ENCODE measurements around the gene TSPAN15.

TSPAN15 gene

DNA sequence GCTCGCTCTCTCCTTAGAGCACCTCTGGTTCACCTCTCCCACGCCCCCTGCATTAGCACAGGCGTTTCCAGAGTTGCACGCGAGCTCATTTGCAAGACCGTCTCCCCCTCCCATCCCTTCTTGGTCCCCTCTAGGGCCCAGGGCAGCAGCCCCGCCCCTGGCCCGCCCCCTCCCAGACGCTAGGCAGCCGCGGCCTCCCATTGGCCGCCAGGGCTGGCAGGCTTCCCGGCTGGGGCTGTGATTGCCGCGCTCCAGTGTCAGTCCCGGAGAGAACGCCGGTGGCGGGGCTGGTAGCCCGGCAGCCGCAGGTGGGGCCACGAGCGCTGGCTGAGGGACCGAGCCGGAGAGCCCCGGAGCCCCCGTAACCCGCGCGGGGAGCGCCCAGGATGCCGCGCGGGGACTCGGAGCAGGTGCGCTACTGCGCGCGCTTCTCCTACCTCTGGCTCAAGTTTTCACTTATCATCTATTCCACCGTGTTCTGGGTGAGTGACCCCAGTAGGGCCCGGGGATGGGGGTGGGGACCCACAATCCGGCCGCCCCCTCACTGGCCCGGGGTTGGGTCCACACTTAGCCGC lies at the start of gene TSPAN15:
Gene TSPAN15, plus strand, starts transcription at position 257 of the 575 bp plus-strand sequence. Its CDS starts 130 bp downstream, at position 387.
- DNase-seq (ENCODE audit: low read depth in 2 of 2, low spot score in 1 of 2) = peak; percentile 28 to 49

DNA sequence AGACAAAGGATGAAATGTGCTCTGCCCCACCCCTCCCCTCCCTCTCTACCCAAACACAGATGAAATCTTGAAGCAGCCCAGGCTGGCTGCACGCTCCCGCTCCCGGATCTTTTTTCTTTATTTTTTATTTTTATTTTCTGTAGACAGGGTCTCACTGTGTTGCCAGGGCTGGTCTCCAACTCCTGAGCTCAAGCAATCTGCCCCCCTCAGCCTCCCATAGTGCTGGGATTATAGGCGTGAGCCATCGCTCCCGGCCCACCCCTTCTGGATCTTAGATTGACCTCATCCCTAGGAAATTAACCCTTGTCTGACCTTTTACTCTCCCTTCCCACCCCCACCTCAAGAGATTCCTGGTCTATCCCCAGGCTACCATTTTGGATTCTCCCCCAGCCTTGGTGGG lies 48.9 kb upstream of the TSPAN15 start:
- no peak for DNase-seq (ENCODE audit: low read depth in 2 of 2, low spot score in 1 of 2)

DNA sequence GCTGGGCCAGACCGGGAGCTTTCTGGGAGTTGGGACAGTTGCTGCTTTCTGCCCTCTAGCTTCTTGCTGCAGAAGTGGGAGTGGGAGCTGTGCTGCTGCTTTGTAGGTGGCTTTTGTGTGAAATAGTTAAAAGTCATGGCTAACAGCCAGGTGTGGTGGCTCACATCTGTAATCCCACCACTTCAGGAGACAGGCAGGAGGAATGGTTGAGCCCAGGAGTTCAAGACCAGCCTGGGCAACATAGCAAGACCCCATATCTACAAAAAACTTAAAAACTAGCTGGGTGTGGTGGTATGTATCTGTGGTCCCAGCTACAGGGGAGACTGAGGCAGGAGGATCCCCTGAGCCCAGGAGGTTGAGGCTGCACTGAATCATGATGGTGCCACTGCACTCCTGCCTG lies 48.2 kb upstream of the TSPAN15 start:
- no peak for DNase-seq (ENCODE audit: low read depth in 2 of 2, low spot score in 1 of 2)

DNA sequence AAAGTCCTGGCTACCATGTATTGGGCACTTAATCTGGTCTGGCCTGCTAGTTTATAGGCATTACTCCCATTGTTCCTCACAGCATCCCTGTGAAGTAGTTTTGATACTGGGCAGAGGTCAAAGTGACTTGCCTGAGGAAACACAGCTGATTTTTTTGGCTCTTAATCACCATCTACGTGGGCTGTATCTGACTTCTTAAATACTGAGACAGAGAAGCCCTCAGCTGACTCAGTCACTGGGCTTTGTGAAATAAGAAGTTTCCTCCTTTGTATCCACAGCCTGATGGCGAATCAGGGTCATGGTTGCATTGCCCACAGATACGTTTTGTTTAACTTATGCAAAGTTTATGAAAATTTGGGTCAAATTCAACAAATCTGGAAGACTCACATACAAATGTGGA lies 47.7 kb upstream of the TSPAN15 start:
- DNase-seq (ENCODE audit: low read depth in 2 of 2, low spot score in 1 of 2) = no peak

DNA sequence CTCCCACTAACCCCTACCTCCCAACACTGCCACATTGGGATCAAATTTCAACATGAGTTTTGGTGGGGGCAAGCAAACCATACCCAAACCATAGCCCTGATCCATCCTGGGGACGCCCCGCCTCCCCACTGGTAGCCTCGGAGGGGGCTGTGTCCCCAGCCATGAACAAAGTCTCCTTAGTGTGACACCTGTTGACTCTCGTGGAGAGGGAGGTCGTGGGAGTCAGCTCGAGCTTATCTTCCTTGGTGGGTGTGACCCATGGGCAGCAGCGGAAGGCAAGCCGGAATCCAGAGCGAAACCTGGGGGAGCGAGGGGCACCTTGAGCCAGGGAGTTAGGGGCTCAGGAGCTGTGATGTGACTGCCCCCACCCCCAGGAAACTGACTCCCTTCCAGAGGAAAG lies 46.5 kb upstream of the TSPAN15 start:
- DNase-seq (ENCODE audit: low read depth in 2 of 2, low spot score in 1 of 2) = no peak

DNA sequence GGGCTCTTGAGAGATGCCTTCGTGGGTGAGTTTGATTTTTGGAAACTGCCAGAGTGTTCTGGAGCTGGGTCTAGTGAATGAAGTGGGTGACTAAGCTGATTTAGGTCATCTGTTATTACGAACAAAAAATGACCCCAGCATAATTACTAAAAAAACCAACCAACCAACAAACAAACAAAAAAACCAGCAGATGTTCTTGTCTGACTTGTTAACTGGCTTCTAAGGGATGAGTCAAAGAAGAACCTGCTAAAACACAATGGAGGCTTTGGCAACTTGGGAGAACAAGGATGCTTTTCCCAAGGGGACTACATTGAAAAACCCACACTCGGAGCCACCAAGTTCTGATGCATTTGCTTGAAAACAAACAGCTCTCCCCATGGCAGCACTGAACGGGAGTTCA lies 46.0 kb upstream of the TSPAN15 start:
- DNase-seq (ENCODE audit: low read depth in 2 of 2, low spot score in 1 of 2) = no peak

DNA sequence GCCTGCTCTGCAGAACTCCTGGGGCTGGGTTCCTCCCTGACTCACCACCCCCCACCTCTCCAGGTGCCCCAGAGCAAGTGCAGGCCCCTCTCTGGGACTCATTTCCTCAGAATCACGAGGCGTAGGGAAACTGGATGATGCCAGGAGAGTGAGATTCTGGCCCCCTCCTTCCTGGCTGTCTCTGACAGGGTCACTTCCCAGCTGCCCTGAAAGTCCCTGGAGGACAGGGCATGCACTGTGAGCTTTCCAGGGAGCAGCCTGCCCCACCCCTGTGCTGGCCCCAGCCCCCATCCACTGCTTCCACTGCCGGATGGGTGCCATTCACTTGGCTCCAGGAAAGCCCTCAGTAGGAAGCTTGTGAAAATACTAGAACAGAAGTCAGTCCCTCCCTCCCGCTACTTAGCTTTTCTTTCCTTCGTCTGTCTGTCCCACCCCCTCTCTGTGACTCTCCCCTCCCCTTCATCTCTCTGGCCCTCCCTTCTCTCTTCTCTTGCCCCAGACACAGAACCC lies 44.9 kb upstream of the TSPAN15 start:
- DNase-seq (ENCODE audit: low read depth in 2 of 2, low spot score in 1 of 2) = no peak

DNA sequence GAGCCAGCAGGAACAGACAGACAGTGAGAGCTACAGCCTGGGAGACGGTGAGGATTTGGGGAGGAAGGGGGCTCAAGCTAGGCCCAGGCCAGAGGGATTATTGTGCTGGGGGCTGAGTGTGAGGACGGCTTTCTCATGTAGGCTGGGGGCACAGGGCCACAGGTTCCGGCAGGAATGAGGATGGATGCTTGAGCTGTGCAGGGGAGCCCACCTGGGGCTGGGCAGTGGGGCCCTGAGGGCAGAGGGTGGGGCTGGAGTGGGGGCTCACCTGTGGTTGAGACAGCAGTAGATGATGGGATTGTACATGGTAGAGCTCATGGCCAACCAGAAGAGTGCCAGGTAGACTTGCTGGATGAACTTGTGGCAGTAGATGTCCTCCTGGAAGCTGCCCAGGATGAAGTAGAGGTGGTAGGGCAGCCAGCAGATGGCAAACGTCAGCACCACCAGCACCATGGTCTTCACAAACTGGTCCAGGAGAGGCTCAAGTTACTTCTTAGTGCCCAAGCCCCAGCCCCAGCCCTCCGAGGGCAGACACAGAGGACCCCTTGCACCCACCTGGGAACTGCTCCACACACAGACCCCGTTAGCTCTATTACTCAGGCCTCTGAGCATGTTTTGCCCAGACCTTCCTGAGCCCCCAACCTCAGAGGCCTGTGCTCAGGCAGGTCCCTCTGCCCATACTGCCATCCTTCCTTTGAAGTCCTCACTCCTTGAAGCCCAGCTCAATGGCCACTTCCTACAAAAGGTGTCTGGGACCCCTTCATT lies 44.3 kb upstream of the TSPAN15 start:
- no peak for DNase-seq (ENCODE audit: low read depth in 2 of 2, low spot score in 1 of 2)

DNA sequence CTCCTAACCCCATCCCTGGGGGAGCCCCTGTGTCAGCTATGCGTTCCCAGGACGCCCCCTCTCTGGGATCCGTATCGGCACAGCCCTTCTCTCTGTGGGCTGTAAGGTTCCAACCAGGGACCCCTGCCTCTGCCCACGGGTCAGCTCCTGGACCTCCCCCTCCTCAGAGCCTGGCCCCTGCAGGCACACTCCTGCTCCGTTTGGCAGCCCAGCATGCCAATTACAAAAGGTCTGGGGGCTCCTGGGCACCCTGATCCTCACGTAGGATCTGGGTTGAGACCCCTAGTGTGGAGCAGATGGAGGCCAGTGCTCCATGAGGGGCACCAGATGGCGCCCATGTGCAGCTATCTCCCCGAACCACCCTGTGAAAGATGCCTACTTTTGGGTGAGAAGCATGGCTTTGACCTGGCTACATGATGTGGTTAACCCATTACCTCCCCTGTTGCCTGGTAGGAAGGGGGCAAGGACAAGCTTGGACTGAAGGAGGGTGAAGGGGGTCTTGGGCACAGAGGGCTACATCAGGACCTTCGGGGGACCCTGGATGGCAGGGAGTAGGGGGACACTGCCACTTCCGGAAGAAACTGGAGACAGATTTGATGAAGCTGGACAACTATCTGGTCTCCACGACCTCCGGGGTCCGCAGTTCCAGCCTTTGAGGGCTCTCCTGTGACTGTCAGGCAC lies 43.5 kb upstream of the TSPAN15 start:
- DNase-seq (ENCODE audit: low read depth in 2 of 2, low spot score in 1 of 2) = no peak

DNA sequence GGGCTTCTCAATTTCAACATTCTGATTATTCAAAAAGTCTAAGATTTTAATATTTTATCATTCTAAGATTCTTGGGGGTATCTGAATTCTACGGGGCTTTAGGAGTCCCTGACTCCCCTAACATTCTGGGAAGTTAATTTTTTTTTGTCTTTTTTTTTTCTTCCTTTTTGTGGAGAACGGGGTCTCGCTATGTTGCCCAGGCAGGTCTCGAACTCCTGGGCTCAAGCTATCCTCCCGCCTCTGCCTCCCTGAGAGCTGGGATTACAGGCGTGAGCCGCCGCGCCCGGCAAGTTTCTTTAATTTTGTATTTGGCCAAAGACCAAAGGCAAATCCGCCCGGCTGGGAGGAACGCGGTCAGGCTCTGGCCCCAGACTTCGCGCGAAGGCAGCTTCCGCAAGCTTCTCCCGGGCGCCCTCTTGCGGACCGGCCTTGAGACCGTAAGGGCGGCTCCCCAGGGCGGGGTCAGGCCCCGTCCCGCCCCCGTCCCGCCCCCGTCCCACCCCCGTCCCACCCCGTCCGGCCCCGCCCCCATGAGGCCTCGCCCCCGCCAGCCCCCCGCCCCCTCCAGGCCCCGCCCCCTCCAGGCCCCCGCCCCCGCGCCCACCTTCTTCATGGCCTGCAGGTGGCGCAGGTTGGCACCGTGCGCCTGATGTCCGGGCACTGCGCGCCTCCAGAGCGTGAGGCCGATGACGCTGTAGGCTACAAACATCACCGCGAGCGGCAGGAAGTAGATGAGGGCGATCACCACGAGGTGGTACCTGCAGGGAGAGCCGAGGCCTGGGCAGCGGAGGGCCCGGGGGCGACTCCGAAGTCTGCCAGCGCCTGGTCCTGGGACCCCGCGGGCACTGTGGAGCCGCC lies 42.7 kb upstream of the TSPAN15 start:
- DNase-seq (ENCODE audit: low read depth in 2 of 2, low spot score in 1 of 2) = peak; percentile 71 to 80

DNA sequence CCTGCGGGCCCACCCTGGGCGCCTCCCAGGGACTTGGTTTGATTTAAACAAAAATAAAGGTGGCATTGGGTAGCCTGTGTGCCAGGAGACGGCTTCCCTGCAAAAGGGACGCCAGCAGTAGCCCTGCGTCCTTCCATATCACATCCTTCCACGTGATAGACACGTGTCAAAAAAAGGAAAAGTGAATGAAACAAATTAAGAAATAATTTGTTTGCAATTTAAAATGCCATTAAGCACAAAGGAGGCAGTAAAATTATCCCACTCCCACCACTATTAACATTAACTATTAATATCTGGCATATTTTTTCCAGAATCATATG lies 42.1 kb upstream of the TSPAN15 start:
- no peak for DNase-seq (ENCODE audit: low read depth in 2 of 2, low spot score in 1 of 2)

DNA sequence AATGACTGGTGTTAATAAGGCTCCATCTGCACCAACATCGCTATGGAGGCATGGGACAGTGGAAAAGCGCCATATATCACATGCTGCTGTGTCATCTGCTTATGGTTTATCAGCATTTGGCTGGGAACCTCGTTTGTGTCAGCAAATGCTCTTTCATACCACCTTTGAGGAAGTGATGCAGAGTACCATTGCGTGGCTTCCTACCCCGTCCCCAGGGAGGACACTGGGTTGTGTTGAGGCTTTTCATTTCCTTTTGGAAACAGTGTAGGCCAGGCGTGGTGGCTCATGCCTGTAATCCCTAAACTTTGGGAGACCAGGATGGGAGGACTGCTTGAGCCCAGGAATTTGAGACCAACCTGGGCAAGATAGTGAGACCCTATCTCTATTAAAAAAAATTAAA lies 41.3 kb upstream of the TSPAN15 start:
- DNase-seq (ENCODE audit: low read depth in 2 of 2, low spot score in 1 of 2) = no peak

DNA sequence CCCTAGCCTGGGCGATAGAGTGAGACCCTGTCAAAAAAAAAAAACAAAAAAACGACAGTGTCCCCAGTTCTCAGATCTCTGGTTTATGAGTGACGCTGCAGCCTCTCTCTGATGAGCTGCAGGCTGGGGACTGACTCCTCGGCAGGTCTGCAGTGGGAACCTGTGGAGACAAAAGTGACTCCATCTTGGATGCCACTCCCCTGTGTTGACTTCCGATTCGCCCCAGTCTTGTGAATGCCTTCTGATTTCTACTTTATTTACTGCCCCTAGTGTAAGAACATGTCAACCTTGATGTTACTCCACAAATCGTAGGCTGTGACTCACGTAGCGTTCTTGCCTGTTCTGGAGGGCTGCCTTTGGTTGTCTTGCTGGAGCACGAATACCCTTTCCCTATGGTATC lies 40.8 kb upstream of the TSPAN15 start:
- no peak for DNase-seq (ENCODE audit: low read depth in 2 of 2, low spot score in 1 of 2)

DNA sequence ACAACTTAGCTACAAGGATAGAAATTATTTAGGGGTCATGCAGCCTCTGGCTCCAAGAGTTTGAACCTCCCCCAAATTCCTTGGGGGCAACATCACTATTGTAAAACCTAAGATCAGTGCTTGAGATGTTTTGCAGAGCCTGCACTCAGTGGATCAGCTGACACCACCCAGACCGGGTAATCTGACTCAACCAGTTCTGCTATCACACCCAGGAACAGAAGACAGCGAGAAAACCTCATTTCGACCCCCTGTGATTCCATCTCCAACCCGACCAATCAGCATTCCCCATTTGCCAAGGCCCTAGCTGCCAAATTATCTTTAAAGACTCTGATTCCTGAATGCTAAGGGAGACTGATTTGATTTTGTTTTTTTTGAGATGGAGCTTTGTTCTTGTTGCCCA lies 39.8 kb upstream of the TSPAN15 start:
- DNase-seq (ENCODE audit: low read depth in 2 of 2, low spot score in 1 of 2) = no peak

DNA sequence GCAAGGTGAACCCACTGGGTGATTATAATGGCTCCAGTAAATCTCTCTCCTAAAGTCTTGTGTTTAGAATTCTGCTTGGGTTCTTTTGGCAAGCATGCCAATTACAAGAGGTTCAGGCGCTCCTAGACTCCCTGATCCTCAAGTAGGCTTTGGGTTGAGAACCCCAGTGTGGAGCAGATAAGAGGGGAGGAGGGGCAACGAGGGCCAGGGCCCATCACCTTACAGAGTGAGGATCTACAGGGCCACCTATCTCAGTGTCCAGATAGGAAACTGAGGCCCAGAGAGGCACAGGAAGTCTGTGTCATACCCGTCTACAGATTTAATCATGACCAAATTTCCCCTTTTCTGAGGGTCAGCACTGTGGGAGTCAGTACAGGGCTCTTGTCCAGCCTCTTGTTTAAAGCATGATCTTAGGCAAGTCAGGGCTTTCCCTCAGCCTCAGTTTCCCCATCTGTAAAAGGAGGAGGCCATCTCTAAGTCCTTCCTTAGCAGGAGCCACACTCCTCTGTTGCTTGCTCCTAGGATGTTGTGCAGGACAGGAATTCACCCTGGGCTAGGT lies 39.0 kb upstream of the TSPAN15 start:
- no peak for DNase-seq (ENCODE audit: low read depth in 2 of 2, low spot score in 1 of 2)

DNA sequence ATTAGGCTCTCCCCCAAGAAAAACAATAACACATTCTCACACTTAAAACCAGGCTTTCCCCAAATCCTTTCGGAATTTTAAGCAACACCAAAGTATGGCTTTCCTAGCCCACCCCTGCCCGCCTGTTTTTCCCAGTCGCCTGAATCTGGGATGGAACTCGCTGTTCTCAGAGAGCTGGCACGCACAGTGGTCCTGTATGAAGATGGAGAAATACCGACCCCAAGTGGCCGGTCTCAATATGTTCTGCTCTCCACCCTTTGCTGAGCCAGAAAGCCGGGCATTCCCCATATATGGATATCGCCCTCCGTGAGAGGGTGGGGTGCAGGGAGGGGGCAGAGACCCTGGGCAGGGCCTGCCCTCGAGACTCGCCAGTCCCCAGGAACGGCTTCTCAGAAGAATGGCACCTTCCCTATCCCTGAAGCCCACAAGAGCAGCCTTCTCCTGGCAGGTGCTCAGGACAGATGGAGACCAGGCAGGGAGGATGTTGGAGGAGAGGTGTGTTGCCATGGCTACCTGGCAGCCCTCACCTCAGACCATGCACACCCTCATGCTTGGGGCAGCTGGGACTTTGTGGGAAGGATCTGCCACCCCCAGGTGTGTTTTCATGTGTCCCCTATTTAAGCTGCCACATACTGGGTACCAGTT lies 37.9 kb upstream of the TSPAN15 start:
- DNase-seq (ENCODE audit: low read depth in 2 of 2, low spot score in 1 of 2) = no peak

DNA sequence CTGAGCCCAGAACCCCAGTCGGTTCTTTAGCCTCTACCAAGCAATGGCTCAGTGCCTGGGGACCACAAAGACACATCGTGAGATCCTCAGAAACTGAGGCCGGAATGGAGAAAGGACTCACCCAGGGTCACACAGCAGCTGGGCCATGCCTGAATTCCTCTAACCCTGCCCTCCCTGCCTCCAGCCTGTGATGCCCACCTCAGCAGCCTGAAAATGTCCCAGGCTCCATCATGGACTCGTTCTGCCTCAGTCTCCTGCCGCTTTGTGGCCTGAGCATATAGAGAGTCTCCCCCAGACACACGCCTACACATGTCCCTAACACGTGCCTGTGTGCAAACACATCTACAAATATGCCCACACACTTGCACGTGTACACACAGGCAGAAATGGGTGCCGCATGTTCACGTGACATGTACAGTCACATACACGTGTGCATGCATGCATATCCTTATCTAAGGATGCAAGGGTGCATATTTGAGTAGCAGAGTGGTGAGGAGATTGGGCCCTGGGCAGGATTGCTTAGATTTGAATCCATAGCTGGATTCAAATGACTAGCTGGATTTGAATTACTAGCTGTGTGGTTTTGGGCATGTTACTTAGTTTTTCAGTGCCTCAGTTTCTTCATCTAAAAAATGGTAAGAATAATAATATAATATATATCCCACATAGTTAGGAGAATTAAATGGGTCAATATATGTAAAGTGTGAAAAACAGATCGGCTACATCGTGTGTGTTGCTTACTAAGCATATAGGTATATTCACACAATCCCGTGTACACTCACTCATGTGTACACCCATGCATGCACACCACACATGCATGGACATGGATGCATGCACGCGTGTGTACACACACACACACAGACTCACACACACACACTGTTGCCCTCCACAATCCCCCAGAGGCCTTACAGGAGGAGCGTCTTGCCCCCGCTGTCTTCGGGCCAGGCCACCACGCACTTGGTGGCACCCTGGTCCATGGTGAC lies 36.9 kb upstream of the TSPAN15 start:
- DNase-seq (ENCODE audit: low read depth in 2 of 2, low spot score in 1 of 2) = no peak

DNA sequence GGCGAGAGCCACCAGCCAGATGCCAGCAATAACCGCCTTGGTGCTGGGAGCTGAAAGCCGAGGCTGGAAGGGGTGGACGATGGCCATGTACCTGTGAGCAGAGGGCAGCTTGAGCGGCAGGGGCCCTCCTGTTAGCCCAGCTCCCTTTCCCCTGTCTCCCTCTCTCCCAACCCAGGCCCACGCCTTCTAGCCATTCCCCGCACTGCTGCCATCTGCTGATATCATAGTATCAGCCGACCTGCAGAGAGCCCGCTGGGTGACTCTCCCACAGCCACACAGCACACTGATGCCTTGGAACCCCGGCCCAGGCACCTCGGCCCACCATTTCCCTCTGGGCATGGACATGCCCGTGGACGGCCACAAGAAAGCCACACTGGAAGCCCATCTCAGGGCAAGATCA lies 36.2 kb upstream of the TSPAN15 start:
- DNase-seq (ENCODE audit: low read depth in 2 of 2, low spot score in 1 of 2) = no peak

DNA sequence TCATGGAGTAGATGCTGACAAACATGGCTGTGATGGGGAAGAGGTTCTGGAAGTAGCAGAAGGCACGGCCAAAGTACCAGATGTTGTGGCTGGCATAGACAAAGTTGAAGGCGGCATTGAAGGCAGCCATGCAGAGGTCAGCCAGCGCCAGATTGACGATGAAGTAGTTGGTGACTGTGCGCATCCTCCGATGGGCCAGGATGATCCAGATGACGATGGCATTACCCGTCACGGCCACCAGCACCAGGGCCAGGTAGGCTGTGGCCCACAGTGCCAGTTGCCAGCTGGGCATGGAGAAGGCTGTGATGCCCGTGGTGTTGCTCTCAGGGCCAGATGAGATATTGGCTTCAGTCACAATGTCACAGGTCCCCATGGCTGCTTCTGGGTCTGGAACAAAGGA lies 35.3 kb upstream of the TSPAN15 start:
- DNase-seq (ENCODE audit: low read depth in 2 of 2, low spot score in 1 of 2) = no peak

DNA sequence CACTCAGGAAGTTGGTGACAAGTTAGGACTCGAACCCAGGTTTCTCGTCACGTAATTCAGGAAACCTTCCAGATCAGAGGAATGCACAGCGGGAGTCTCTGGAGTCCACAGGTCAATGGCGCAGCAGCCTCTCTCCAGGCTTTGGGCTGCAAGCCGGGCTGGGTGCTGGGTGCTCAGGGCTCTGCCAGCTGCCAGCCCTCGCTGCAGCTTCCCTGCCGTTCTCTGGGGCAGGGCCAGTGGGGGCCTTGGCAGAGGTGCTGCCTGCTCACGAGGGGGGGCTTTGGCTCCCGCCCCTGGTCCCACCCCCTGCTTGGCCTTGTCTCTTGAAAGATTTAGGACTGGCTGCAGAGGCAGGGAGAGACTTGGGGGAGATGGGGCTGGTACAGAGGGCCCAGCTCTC lies 34.6 kb upstream of the TSPAN15 start, which contains the start of gene TACR2:
Gene TACR2, minus strand, starts transcription at position 224 of the 400 bp plus-strand sequence. CDS start 595 bp downstream, outside the sequence.
- DNase-seq (ENCODE audit: low read depth in 2 of 2, low spot score in 1 of 2) = no peak

Data from stimulated activated CD8-positive, alpha-beta memory T cell treated with anti-CD3 and anti-CD28 coated beads, Interleukin-4, amount 100 ng/mL, for 4 hours (primary cell).